Caco-2 (cell line): Measurements from ENCODE around the gene STRN3. TPM values are rescaled to one million over a fixed set of nuclear protein-coding genes. Genes with fewer than 3 reads are reported as not detected.

Experiments
- BruUV-seq: library from RNA; stranded (reverse); fragments of 400-500 nt; replicated peaks from 2 replicates; lab custom pipeline; 2021; lab: Mats Ljungman, UMichigan
- CTCF ChIA-PET: fragments of 300-600 bp; sonication (Branson Sonifier 250); formaldehyde crosslinking; loops from one replicate; lab custom pipeline; 2022; ENCODE audit warnings: antibody characterized with exemption; lab: Charles Lee
- POLR2A ChIA-PET: fragments of 300-600 bp; sonication (Branson Sonifier 250); formaldehyde crosslinking; loops from one replicate; lab custom pipeline; 2022; ENCODE audit warnings: antibody characterized with exemption; lab: Charles Lee
- DNase-seq, 2 experiments: peaks; one replicate each; pipeline versions ENCODE4 v3.0.0 to v3.0.0-alpha.2; 2020 to 2022
- H3K27me3 ChIP-seq: replicated peaks from 2 replicates; pipeline ENCODE4 v1.6.0; 2011; ENCODE audit warnings: low read length; ENCODE audit not compliant: control insufficient read depth, insufficient read depth
- H3K36me3 ChIP-seq: 2 replicates; pipeline ENCODE4 v1.5.1; 2011; ENCODE audit warnings: low read length; ENCODE audit not compliant: control insufficient read depth, insufficient read depth
- H3K4me1 ChIP-seq: fragments of 250-450 bp; sonication (Bioruptor Pico); 2 replicates; pipeline ENCODE4 v1.5.1; 2020; ENCODE audit warnings: mild to moderate bottlenecking
- H3K4me3 ChIP-seq: 2 replicates; pipeline ENCODE4 v1.5.1; 2011; ENCODE audit warnings: low read depth, mild to moderate bottlenecking, control low read depth, low read length
- H3K9me3 ChIP-seq: fragments of 250-450 bp; sonication (Bioruptor Pico); 2 replicates; pipeline ENCODE4 v1.5.1; 2020; ENCODE audit warnings: mild to moderate bottlenecking, moderate library complexity
- H3K27ac Mint-ChIP-seq: one replicate; pipeline ENCODE4 v1.8.0; 2022; ENCODE audit warnings: mixed read lengths; ENCODE audit not compliant: unreplicated experiment
- H3K27me3 Mint-ChIP-seq: one replicate; pipeline ENCODE4 v1.8.0; 2022; ENCODE audit warnings: mixed read lengths; ENCODE audit not compliant: insufficient read depth, unreplicated experiment
- H3K36me3 Mint-ChIP-seq: one replicate; pipeline ENCODE4 v1.8.0; 2022; ENCODE audit warnings: mild to moderate bottlenecking, mixed read lengths; ENCODE audit not compliant: insufficient read depth, unreplicated experiment
- H3K4me1 Mint-ChIP-seq: one replicate; pipeline ENCODE4 v1.8.0; 2022; ENCODE audit warnings: low read depth, mixed read lengths; ENCODE audit not compliant: unreplicated experiment
- H3K4me3 Mint-ChIP-seq: one replicate; pipeline ENCODE4 v1.8.0; 2022; ENCODE audit warnings: mild to moderate bottlenecking, moderate library complexity, mixed read lengths; ENCODE audit not compliant: unreplicated experiment
- H3K9me3 Mint-ChIP-seq: one replicate; pipeline ENCODE4 v1.8.0; 2022; ENCODE audit warnings: mixed read lengths; ENCODE audit not compliant: unreplicated experiment
- CTCF ChIP-seq, 2 experiments: fragments of 200-600 bp in 1 of 2; IDR thresholded peaks; 1 replicate in 1 of 2; 2 replicates in 1 of 2; pipeline versions ENCODE4 v1.5.1 to v1.8.0; 2011 to 2022; ENCODE audit warnings: antibody characterized with exemption in 1 of 2, control low read depth in 1 of 2, inconsistent platforms in 1 of 2, low read depth in 1 of 2, low read length in 1 of 2, mild to moderate bottlenecking in 1 of 2, moderate library complexity in 1 of 2; ENCODE audit not compliant: insufficient read depth in 1 of 2, severe bottlenecking in 1 of 2, unreplicated experiment in 1 of 2
- intact Hi-C: fragments of 100-400 bp; cut with micrococcal nuclease; formaldehyde crosslinking; loops from one replicate; pipeline ENCODE4 v1.10.0; 2022; ENCODE audit not compliant: unreplicated experiment
- total RNA-seq: library from RNA; stranded (reverse); gene quantifications from 2 replicates; pipeline ENCODE4 v1.2.3, GENCODE V29; 2022

Gene STRN3
- total RNA-seq, 1 experiment from 2014 or later: 38.0 TPM

- Histone ChIP-seq H3K4me3 (no peak overlapping the region; the same call in 1 of the 2 replicates), H3K27me3 (no peaks in the 10 kb centered on the region), H3K4me1 (no peaks in the 10 kb centered on the region), H3K9me3 (no peaks in the 10 kb centered on the region), H3K36me3 (no peaks in the 10 kb centered on the region)
- Mint-ChIP-seq H3K4me1 (no peaks in the 10 kb centered on the region), H3K27ac (no peak overlapping the region), H3K9me3 (no peaks in the 10 kb centered on the region), H3K36me3 (peaks cover 14% of the 10 kb centered on the region), H3K27me3 (no peaks in the 10 kb centered on the region), H3K4me3 (peak overlapping the region; percentile 89)
- DNase-seq: no peak
- BruUV-seq: no TSS peak
- TF ChIP-seq CTCF (IDR thresholded peaks at IDR 0.05; ENCODE audit: insufficient read depth in 1 of 2, low read depth in 1 of 2, low read length in 1 of 2, severe bottlenecking in 1 of 2, unreplicated experiment in 1 of 2): no peak
- ChIA-PET CTCF (no interaction called here), POLR2A (no interaction called here)
- intact Hi-C loops: loop anchor here (10.0 kb wide), 1 partner anchor 221 kb away; no protein-coding TSS in a partner anchor
Observed at GRCh38 chr14:30875788-30876053, 150.5 kb downstream of the STRN3 start.

GRCh38 chr14:30874999-30875787 lies 151.0 kb downstream of the STRN3 start:
- no TSS peak for BruUV-seq
- Mint-ChIP-seq H3K27ac (no peak overlapping the region), H3K27me3 (no peaks in the 10 kb centered on the region), H3K4me3 (peak overlapping the region; percentile 89), H3K9me3 (no peaks in the 10 kb centered on the region), H3K36me3 (peaks cover 9% of the 10 kb centered on the region), H3K4me1 (no peaks in the 10 kb centered on the region)
- intact Hi-C loops: loop anchor here (5.0 to 10.0 kb wide), 2 partner anchors 148 to 220 kb away; no protein-coding TSS in a partner anchor
- Histone ChIP-seq H3K4me1 (no peaks in the 10 kb centered on the region), H3K4me3 (peak overlapping the region; percentile 90), H3K9me3 (no peaks in the 10 kb centered on the region), H3K36me3 (no peaks in the 10 kb centered on the region), H3K27me3 (no peaks in the 10 kb centered on the region)
- TF ChIP-seq CTCF (IDR thresholded peaks at IDR 0.05; ENCODE audit: insufficient read depth in 1 of 2, low read depth in 1 of 2, low read length in 1 of 2, severe bottlenecking in 1 of 2, unreplicated experiment in 1 of 2): no peak
- DNase-seq: peak; percentile 34 to 39
- ChIA-PET CTCF (interaction anchor here (0.6 kb wide), 1 partner anchor 380 kb away, joined by 3 read pairs; no protein-coding TSS in a partner anchor), POLR2A (no interaction called here)

GRCh38 chr14:30874120-30874998 lies 151.8 kb downstream of the STRN3 start, which contains the start of gene COCH:
TSS of gene COCH (plus strand) at chr14:30874559. CDS start at chr14:30874939, 380 bp downstream.
- H3K27me3 Mint-ChIP-seq: no peaks in the 10 kb centered on the region

More at GRCh38 chr14:30874120-30874998, 151.8 kb downstream of the STRN3 start, which contains the start of gene COCH:
- Histone ChIP-seq H3K36me3 (no peaks in the 10 kb centered on the region), H3K9me3 (no peaks in the 10 kb centered on the region), H3K27me3 (no peaks in the 10 kb centered on the region), H3K4me1 (no peaks in the 10 kb centered on the region), H3K4me3 (peak within 1 kb of the TSS; percentile 90)
- intact Hi-C loops: loop anchor here (5.0 to 10.0 kb wide), 2 partner anchors 147 to 220 kb away; no protein-coding TSS in a partner anchor
- peak; percentile 33 to 59 for TF ChIP-seq CTCF (IDR thresholded peaks at IDR 0.05; ENCODE audit: insufficient read depth in 1 of 2, low read depth in 1 of 2, low read length in 1 of 2, severe bottlenecking in 1 of 2, unreplicated experiment in 1 of 2)
- Mint-ChIP-seq H3K4me1 (no peaks in the 10 kb centered on the region), H3K27ac (no peak within 1 kb of the TSS), H3K36me3 (peaks cover 9% of the 10 kb centered on the region), H3K9me3 (no peaks in the 10 kb centered on the region), H3K4me3 (peak within 1 kb of the TSS; percentile 89)
- ChIA-PET POLR2A (interaction anchor here (0.5 to 0.6 kb wide), 2 partner anchors 193 to 583 kb away, joined by 4 read pairs; partner anchors contain the start of gene DTD2), CTCF (interaction anchor here (0.6 to 1.0 kb wide), 2 partner anchors 217 to 379 kb away, joined by 3 to 5 read pairs; no protein-coding TSS in a partner anchor)
- peak; percentile 69 to 82 for DNase-seq
- no TSS peak for BruUV-seq
